ENCODE data around the gene ACY1. TPM values are rescaled to one million over a fixed set of nuclear protein-coding genes. Genes with fewer than 3 reads are reported as not detected.

ACY1 gene
- 10 to 100 TPM; 57.0 to 63.9 TPM for total RNA-seq

DNA sequence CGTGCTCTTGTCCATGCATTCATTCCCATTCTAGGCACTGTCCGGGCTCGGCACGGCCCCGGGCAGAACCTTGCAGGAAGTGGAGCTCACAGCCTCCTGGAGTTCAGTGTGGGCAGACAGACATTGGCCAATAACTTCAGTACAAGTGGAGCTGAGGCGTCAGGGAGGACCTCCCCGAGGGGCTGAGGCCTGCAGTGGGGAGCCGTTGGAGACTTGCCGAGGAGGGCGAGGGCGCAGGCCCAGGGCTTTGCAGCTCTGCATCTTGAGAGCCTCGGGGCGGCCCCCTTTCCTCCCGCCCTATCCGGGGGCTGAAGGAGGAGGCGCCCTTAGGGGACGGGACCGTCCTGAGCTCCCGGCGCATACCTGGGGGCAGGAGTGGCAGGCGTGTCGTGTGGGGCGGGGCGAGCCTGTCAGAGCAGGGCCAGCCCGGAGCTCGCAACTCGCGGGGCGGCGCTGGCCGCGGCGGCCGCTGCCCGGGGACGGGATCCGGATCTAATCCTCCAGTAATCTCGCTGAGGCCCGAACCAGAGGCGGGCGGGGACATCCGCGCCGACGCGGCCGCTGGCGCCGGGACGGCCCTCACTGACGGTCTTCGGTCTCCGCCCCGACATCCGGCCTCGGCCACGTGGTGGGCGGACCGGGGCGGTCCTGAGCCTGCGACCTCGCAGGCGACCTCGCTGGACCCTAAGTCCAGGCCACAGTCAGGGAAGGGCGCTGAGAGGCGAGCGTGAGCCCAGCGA is at the start of gene ACY1:
TSS of gene ACY1 (plus strand) at position 698 of the 740 bp plus-strand sequence. CDS start 530 bp downstream, outside the sequence.
- ChIA-PET POLR2A (interaction anchor here (0.7 to 4.4 kb wide), 10 partner anchors 8 to 470 kb away, joined by 3 to 84 read pairs (median 4); partner anchors contain the start of genes ABHD14A, ABHD14B, PARP3 and RPL29), CTCF (interaction anchor here (0.8 to 4.1 kb wide), 8 partner anchors 9 to 296 kb away, joined by 3 to 31 read pairs (median 8); partner anchors contain the start of genes ABHD14A, ABHD14B, PARP3 and RPL29)

DNA sequence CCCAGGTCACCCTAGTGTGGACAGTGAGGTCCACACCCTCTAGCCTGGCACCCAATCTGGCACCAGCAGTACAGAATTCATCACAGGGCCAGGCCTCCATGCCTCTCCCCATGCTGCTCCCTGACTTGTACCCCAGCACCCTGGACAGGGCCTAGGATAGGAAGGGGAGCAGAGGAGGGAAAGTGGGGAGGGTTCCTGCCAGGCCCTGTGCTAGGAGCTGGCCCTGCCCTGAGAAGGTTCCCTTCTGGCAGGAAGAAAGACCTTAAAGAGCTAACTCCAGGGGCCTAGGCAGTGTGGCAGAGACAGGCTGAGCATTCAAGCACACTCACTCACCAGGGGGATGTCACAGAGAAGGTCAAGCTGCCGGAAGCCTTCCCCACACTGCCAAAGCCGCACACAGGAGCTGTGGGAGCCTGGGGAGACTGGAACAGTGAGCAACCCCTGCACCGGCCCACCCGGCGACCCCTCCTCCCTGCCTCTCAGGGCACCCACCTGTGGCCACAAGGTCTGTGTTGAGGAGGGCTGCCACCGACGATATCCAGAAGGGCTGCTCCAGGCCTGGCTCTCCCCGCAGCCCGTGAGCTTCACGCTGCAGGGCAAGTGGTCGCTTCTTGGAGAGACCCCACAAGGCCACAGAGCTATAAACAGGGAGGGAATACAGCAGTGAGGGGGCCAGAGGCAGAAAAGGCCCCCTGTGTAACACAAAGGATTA is 49.0 kb upstream of the ACY1 start:
- ChIA-PET POLR2A (no interaction called here), CTCF (no interaction called here)

DNA sequence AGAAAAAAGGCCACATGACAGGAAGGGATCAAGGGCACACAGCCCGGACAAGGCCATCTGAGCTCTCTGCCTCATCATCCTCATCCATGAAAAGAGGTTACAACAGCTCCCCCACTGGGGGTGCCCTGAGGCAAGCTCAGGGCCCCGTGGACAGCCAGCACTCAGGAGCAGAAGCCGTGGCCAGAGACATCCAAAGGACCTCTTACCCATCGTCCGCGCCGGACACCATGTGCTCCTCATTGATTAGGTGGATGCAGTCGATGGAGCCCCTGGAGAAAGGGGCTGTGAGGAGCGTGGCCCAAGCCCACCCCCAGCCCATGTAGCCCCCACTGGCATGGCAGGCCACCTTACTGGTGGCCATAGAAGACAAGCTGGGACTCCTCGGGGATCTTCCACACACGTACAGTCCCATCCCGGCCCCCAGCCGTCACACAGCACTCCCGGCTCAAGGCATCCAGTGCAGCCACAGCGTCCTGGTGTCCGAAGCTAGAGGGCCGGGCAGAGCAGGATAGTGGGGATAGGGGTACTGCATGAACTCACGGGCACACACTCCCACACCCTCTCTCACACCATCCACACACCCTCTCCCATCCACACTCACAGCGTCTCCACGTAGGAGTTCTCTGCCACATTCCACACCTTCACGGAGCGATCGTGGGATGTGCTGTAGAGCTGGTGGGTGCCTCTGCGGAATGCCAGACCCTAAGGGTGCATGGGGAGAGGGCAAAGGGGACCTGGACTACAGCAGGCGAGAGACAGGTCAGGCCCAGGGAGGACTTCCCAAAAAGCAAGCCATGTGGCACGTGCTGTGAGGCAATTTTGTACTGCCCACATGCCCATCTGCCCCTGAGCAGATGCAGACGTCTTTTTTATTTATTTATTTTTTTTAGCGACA is 48.1 kb upstream of the ACY1 start:
- ChIA-PET POLR2A (no interaction called here), CTCF (interaction anchor here (1.0 kb wide), 1 partner anchor 8 kb away, joined by 4 read pairs; no protein-coding TSS in a partner anchor)

DNA sequence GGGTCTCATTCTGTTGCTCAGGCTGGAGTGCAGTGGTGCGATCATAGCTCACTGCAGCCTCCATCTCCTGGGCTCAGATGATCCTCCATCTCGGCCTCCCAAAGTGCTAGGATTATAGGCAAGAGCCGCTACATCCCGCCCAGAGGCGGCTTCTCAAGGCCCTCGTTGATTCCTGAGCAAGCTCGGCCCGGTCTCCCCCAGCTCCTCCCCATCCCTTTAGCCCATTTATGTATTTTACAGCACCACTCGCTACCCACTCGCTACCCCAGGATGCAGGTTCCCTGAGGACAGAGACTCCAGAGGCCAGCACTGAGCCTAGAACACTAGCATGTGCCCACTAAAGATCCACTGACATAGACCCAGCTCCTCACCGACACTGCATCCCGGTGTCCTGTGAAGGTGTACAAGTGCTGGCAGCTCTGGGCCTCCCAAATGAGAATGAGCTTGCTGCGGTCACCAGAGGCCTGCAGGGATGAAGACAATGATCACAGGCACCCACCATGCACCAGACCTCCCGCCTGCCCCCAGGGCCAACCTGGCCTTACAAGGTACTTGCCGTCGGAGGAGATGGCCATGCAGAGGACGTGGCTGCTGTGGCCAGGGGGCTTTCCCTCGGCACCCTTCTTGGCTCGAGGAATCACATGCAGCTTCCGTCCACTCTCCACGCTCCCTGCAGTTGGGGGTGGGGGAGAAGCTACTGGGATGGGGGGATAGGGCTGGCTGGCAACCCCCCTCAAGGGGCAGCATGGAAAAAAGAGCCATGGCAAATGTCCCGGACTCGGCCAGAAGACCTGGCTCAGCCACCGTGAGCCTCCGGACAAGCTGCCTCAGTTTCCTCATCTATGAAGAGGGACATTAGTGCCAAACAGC is 47.2 kb upstream of the ACY1 start:
- ChIA-PET POLR2A (interaction anchor here (1.2 kb wide), 1 partner anchor 60 kb away, joined by 3 read pairs; the partner anchor contains the start of gene RPL29), CTCF (interaction anchor here (1.0 kb wide), 1 partner anchor 9 kb away, joined by 4 read pairs; no protein-coding TSS in a partner anchor)

DNA sequence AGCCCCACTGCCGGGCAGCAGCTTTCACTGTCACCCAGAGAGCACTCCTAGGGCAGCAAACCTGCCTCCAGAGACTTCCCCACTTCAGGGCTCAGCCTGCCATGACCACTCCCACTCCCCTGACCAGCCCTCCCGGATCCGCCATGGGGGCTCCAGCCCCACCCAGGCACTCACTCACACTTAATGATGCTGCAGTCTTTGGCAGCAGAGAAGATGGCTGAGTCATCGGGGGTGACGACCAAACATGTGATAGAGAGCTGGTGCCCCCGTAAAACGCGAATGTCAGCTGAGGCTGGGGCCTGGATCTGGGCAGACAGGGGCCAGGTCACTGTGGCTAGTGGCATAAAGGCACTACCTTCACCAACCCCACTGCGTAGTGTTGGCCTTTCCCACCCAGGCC is 46.3 kb upstream of the ACY1 start:
- ChIA-PET CTCF (no interaction called here), POLR2A (interaction anchor here (1.2 kb wide), 1 partner anchor 59 kb away, joined by 3 read pairs; the partner anchor contains the start of gene RPL29)

DNA sequence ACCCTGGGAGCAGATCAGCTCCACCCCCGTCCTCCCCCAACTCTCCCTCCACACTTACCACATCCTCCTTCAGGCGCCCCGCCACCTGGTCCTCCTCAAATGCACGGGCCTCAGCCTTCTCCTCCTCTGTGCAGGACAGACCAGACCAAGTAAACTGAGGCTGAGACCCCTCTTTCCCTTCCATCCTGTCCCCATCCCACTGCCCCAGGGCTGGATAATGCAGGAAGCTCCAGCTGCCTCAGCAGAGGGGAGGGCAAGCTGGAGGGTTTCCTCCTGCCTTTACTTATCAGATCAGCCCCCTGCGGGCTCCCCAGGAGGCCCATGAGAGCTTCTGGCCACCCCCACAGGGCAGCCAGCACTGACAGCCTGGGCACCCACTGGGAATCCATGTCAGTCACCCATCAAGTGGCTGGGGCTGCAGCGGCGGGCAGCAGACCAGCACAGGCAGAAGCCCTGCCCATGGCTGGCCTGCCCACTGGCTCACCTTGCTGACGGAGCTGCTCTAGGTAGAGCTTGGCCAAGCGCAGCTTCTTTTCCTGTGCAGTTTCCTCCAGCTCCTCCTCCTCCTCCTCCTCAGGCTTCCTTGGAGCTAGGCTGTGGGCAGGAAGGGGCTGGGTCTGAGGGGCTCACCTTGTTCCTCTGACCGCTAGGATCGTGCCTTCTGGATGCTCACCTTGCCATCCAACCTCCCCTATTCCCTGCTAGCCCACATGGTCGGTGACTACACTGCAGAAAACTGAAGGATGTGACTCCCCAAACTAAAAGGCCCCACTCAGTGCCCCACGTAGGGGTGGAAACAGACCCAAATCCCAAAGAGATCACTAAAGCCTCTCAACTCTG is 45.5 kb upstream of the ACY1 start:
- ChIA-PET POLR2A (no interaction called here), CTCF (no interaction called here)

DNA sequence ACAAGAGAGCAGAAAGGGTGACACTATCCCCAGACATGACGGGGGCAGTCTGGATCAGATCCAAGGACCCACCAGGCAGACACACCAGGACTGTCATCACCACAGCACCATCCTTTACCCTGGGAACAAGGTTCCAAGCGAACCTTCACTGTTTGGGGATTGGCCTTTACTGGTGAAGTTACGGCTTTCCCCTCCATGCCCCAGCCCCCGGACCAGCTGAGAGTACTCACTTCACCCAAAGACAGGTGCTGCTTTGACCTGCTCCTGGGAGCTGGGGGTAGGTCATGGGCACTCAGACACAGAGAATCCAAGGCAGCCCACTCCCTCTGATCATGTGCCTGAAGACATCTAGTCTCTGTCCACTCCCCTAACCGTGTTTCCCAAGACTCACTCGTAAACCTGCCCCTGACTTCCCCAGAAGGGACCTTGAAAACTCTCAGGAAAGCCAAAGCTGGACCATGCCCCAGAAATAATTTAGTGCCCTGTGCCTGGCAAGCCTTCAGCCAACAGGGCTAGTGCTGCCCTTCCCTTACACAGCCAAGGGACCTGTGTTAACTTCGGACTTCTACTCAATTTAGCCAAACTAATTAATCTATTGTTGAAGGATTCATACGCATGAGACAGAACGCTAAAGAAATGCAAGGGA is 44.4 kb upstream of the ACY1 start:
- CTCF ChIA-PET: no interaction called here
- POLR2A ChIA-PET: no interaction called here

DNA sequence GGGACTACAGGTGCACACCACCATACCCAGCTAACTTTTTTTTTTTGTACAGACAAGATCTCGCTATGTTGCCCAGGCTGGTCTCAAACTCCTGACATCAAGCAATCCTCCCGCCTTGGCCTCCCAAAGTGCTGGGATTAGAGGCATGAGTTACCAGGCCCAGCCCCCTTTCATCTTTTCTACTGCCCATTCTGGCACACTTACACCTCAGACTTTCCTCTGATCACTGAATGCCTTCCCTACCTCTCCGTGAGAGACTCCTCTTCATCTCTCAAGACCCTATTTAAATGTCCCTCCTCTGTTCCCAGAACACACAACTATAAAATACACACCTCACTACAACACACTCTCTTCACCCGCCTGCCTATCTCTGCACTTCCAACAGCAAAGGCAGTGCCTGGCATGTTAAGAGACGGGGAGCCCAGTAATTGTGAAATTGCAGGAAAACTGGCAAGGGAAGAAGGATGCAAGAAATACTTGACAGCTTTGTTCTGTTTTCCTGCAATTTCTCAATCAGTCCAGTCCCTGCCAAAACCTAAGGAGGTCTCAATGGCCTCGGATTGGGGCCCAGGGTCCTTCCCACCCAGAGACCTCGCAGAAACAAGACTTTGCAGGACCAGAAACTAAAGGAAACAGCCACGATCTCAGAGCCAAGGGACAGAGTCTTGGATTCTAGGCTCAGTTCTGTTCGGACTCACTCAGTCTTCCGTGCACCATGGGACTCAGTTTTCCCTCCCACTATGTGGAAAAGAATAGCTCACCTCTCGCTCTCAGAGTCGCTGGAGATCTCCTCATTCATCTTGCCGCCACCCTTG is 42.5 kb upstream of the ACY1 start:
- ChIA-PET CTCF (interaction anchor here (0.6 to 3.1 kb wide), 14 partner anchors 10 to 214 kb away, joined by 3 to 42 read pairs (median 5); partner anchors contain the start of genes ABHD14A, ABHD14B, PCBP4 and POC1A), POLR2A (interaction anchor here (1.0 to 2.4 kb wide), 5 partner anchors 27 to 214 kb away, joined by 3 to 26 read pairs (median 8); partner anchors contain the start of genes ACY1, DUSP7, PCBP4 and RPL29)

DNA sequence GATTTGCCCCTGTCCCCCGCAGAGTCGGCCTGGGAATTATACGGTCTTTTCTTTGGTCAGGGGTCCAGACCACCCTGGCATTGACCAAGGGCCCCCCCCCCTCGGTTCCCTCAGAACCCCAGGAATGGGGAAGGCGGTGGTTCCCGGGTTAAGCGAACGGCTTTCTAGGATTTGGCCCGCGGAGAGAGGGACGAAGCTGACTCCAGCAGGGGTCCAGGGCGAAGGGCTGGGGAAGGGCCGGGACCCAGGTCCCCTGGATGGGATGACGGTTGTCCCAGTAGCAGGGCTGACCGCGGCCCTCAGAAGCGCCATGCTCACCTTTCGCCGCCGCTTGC is 41.9 kb upstream of the ACY1 start:
- ChIA-PET CTCF (interaction anchor here (0.6 to 3.1 kb wide), 15 partner anchors 10 to 213 kb away, joined by 3 to 42 read pairs (median 5); partner anchors contain the start of genes ABHD14A, ABHD14B, PCBP4 and POC1A), POLR2A (interaction anchor here (1.0 to 2.4 kb wide), 5 partner anchors 26 to 213 kb away, joined by 3 to 26 read pairs (median 8); partner anchors contain the start of genes ACY1, DUSP7, PCBP4 and RPL29)

DNA sequence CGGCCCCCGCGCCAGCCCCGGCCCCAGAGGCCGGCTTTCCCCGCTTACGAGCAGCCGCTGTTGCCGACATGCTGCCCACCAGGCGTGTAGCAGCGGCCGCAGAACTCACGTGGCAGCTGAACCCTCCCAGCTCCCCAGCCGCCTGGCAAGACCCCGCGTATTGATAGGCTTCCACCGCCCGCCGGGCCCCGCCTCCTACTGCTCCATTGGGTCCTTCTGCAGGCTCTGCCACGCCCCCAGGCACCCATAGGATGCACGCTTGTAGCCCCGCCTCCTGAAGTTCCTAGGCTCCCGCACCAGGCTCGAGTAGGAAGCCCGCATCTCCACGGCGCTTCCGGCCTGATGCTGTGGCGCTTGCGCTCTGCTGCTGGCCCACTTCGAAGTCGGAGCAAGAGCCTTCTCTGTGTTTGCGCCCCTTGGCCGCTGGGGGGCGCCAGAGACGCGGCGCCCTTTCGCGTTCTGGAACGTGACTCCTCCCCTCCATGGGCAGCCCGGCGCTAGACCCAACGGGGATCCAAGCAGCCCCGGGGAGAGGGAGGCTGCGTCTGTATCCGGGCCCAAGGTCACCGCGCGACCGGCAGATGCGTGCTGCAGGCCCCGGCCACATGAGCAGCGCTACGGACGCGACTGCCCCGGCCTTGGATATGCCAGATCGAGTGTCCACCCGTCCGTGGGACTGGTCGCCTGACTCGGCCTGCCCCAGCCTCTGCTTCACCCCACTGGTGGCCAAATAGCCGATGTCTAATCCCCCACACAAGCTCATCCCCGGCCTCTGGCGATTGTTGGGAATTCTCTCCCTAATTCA is 41.3 kb upstream of the ACY1 start, which contains the start of the genes PARP3 and RRP9:
TSS of gene PARP3 (plus strand) at position 566 of the 805 bp plus-strand sequence. CDS start 993 bp downstream, outside the sequence.
TSS of gene RRP9 (minus strand) at position 107 of the 805 bp plus-strand sequence. CDS start at position 70, 37 bp downstream.
- POLR2A ChIA-PET: interaction anchor here (1.0 to 2.4 kb wide), 6 partner anchors 26 to 213 kb away, joined by 3 to 26 read pairs (median 9); partner anchors contain the start of genes ABHD14B, ACY1, DUSP7 and PCBP4
- CTCF ChIA-PET: interaction anchor here (0.6 to 3.1 kb wide), 20 partner anchors 9 to 213 kb away, joined by 3 to 42 read pairs (median 5); partner anchors contain the start of genes ABHD14A, ABHD14B, PCBP4 and POC1A

DNA sequence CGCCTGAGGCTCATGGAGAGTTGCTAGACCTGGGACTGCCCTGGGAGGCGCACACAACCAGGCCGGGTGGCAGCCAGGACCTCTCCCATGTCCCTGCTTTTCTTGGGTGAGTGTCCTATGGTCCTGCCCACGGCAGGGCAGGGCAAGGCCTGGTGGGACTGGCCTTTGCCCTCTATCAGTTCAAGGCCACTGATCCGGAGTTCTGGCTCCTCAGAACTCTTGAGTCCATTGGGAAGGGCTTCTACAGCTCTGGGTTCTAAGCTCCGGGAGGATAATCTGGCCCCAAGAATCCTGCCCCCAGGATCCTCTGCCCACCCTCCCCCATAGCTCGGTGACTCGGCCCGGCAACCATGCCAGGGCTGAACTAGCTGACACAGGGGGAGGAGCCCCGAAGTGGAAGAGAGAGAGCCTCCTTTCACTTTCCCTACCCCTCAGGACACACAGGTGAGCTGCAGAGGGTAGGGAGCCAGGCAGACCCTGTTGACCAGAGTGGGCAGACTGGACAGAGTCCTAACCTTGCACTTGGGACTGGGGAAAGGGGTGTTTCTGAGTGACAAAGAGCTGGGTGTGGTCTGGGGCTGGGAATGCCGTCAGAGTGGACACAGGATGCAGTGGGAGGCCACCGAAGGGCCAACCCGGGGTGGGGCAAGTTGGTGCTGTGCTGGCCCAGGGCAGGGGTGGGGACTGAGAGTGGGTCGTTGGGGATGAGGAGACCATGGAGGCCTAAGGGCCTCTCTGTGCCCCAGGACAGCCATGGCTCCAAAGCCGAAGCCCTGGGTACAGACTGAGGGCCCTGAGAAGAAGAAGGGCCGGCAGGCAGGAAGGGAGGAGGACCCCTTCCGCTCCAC is 40.5 kb upstream of the ACY1 start:
- CTCF ChIA-PET: interaction anchor here (0.7 to 3.1 kb wide), 12 partner anchors 11 to 204 kb away, joined by 3 to 42 read pairs (median 6); partner anchors contain the start of genes ABHD14A, ABHD14B and PCBP4
- POLR2A ChIA-PET: interaction anchor here (0.6 to 2.4 kb wide), 5 partner anchors 31 to 364 kb away, joined by 3 to 26 read pairs (median 10); partner anchors contain the start of genes ABHD14B, ACY1 and RPL29

DNA sequence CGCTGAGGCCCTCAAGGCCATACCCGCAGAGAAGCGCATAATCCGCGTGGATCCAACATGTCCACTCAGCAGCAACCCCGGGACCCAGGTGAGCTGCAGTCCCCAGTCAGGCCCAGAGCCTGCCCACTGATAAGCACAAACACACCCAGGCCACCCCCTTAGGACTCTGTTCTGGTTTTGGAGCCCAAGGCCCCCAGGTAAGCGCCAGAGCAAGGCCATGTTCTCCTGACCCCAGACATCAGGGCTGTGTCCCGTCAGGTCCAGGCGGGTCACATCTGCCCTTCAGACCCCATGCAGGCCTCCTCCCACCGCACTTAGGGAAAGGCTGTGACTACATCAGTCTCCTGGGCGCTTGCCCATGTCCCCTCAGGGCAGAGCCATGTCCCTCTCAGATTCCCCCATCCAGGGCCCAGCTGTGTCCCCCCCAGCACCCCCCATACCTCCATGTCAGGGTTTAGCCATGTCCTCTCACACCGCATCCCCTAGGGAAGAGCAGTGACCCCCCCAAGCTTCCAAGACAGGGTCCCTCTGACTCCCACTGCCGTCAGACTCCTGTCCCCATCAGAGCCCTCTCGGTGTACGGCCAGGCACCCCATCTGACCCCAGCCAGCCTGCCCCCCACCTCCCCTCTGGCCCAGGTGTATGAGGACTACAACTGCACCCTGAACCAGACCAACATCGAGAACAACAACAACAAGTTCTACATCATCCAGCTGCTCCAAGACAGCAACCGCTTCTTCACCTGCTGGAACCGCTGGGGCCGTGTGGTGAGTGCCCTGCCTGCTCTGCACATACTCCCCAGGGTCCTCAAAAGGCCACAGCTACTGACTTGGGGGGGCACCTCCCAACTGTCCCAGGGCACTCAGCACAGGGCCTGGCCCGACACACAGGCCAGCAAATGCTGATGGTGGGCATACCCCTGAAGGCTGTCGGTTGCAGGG is 39.6 kb upstream of the ACY1 start:
- CTCF ChIA-PET: interaction anchor here (1.0 to 3.1 kb wide), 4 partner anchors 30 to 109 kb away, joined by 3 to 42 read pairs (median 5); partner anchors contain the start of genes ABHD14A and ABHD14B
- POLR2A ChIA-PET: interaction anchor here (1.6 to 2.4 kb wide), 2 partner anchors 30 to 52 kb away, joined by 10 to 26 read pairs; partner anchors contain the start of genes ABHD14B and RPL29

Data from activated CD8-positive, alpha-beta memory T cell treated with anti-CD3 and anti-CD28 coated beads for 36 hours (primary cell).